ENCODE results near the gene PDGFD. TPM values are rescaled to one million over a fixed set of nuclear protein-coding genes. Genes with fewer than 3 reads are reported as not detected.

PDGFD gene
- total and polyA plus RNA-seq, 2 experiments from 2014 or later: 1.9 to 4.5 TPM

- no peak for TF ChIP-seq ZNF462 (CRISPR knock-in tag; IDR thresholded peaks at IDR 0.05)
- TF ChIP-seq POLR2AphosphoS5 (IDR thresholded peaks at IDR 0.05; ENCODE audit: low read depth): no peak
- no peak for TF ChIP-seq ZNF114 (CRISPR knock-in tag; IDR thresholded peaks at IDR 0.05)
- TF ChIP-seq STAT1 (IDR thresholded peaks at IDR 0.05; ENCODE audit: unreplicated experiment): no peak
Observed at GRCh38 chr11:104095791-104096190, 68.2 kb downstream of the PDGFD start (continued).

- Histone ChIP-seq H3K4me2 (no peak overlapping the region), H3K4me3 (no peak overlapping the region), H4K20me1 (replicated peaks; ENCODE audit: insufficient read depth) (no peaks in the 10 kb centered on the region), H3K36me3 (ENCODE audit: insufficient read depth) (no peaks in the 10 kb centered on the region), H3K27me3 (ENCODE audit: insufficient read depth) (no peaks in the 10 kb centered on the region), H3K27ac (ENCODE audit: low read depth) (no peak overlapping the region), H3K4me1 (ENCODE audit: insufficient read depth) (no peaks in the 10 kb centered on the region), H3K79me2 (replicated peaks; ENCODE audit: insufficient read depth) (no peaks in the 10 kb centered on the region), H2AFZ (no peak overlapping the region), H3K9me2 (ENCODE audit: insufficient read depth) (peaks cover 6% of the 10 kb centered on the region; the same call in 1 of the 2 replicates), H3F3A (replicated peaks; ENCODE audit: low read depth) (no peaks in the 10 kb centered on the region)
- Mint-ChIP-seq H3K36me3 (ENCODE audit: low read depth) (no peaks in the 10 kb centered on the region), H3K9me3 (no peaks in the 10 kb centered on the region), H3K27me3 (ENCODE audit: insufficient read depth, low read depth, poor library complexity) (no peaks in the 10 kb centered on the region), H3K4me1 (0 out of 3 replicates have a peak, but pooled peaks cover 2% of the 10 kb centered on the region), H3K27ac (no peak overlapping the region), H3K4me3 (no peak overlapping the region)
- ATAC-seq: no peak
- no peak for DNase-seq (ENCODE audit: low spot score)
- no peak for TF ChIP-seq ZNF462 (CRISPR knock-in tag; IDR thresholded peaks at IDR 0.05)
- no peak for TF ChIP-seq REST (IDR thresholded peaks at IDR 0.05; ENCODE audit: unreplicated experiment)
- TF ChIP-seq CREB1 (CRISPR knock-in tag; IDR thresholded peaks at IDR 0.05; ENCODE audit: low read depth): no peak
Observed at GRCh38 chr11:104094576-104094975, 69.4 kb downstream of the PDGFD start.
